ENCODE data around the gene SSH3.

SSH3 gene

DNA sequence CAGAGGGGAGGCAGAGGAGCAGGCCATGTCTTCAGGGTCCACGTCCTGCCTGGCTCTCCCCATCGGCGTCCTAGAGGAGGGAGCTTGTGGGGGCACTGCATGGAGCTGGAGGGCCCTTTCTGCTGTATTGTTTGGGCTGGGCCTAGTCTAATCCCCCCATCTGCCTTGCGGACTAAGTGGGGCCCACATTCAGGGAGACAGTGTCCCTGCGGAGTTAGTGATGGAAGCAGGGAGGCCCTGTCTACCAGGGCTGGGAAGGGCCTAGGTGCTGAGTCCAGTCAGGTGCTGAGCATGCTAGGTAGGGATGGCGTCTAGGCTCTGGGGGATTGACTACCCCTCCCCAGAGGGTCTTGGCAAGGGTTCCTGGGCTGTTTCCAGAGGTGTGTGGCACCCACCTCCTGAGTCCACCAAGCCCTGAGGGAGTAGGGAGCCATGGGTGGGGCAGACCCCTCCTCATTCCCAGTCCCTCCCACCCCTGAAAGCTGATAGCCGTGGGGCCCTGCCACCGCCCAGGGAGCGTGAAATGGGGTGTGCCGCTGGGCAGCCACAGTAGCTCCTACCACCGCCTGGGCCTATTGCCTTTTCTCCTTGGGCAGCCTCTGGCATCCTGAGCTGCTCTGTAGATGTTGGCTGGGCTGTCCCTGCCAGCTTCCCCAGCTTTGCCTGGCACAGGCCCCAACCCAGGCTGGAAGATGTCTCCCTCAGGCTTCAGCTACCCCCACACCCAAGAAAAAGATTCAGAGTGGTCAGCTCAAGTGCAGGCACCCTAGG lies 51.9 kb downstream of the SSH3 start:
- DNase-seq (ENCODE audit: extremely low read depth, low read depth) = no peak
- H3K4me3 ChIP-seq (replicated peaks; ENCODE audit: low read depth, low read length) = peak overlapping the region; percentile 15; the same call in 1 of the 2 replicates
- TF ChIP-seq, protein P1, sequence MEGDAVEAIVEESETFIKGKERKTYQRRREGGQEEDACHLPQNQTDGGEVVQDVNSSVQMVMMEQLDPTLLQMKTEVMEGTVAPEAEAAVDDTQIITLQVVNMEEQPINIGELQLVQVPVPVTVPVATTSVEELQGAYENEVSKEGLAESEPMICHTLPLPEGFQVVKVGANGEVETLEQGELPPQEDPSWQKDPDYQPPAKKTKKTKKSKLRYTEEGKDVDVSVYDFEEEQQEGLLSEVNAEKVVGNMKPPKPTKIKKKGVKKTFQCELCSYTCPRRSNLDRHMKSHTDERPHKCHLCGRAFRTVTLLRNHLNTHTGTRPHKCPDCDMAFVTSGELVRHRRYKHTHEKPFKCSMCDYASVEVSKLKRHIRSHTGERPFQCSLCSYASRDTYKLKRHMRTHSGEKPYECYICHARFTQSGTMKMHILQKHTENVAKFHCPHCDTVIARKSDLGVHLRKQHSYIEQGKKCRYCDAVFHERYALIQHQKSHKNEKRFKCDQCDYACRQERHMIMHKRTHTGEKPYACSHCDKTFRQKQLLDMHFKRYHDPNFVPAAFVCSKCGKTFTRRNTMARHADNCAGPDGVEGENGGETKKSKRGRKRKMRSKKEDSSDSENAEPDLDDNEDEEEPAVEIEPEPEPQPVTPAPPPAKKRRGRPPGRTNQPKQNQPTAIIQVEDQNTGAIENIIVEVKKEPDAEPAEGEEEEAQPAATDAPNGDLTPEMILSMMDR (IDR thresholded peaks at IDR 0.05; ENCODE audit: low read depth, low read length, missing control alignments) = no peak

DNA sequence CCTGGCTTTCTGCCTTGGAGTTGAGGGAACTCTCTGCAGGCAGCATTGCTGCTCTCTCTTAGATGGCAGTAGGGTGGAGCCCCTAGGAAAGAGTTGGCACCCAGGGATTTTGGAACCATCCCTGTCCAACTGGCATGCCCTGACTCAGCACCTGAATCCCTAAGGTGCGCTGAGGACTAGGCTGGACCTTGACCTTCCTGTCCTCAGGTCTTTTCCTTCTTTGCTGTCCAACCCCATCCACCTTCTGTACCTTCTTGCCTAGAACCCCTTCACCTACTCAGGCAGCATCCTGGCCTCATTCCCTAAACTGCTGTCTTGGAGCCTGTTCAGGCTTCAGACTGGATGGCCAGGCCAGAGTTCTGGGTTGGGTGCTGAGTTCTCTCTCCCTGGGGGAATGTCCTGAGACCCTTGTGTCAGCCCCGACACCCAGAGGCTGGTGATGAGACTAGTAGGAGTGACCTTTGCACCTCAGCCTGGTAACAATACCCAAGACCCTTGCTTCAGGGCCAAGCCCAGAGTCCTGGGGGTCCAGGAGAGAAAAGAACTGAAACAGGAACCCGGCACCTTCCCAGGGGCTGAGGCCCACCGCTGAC lies 52.6 kb downstream of the SSH3 start:
- H3K4me3 ChIP-seq (replicated peaks; ENCODE audit: low read depth, low read length) = no peak overlapping the region
- TF ChIP-seq, protein P1 (IDR thresholded peaks at IDR 0.05; ENCODE audit: low read depth, low read length, missing control alignments) = no peak
- DNase-seq (ENCODE audit: extremely low read depth, low read depth) = no peak

DNA sequence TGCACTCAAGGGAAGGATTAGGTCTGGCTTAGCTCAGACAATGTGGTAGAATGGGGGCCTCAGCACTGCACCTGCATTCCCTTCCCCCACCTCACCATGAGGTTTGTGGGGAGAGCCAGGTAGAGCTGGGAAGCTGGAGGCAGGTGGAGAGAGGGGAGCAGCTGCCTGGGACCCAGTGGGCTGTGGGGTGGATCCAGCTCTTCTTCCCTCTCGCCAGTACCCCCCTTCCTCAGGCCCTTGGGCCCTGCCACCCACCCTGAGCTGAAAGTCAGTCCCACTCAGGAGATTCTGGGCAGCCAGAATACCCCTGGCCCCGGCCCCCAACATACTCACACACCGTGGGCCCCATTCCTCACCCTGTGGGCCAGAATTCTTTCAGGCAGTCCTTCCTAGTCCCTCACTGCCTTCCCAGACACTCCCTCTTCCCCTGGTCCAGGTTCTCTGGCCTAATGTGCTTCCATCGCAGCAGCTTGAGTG lies 53.1 kb downstream of the SSH3 start:
- TF ChIP-seq, protein P1 (IDR thresholded peaks at IDR 0.05; ENCODE audit: low read depth, low read length, missing control alignments) = no peak
- H3K4me3 ChIP-seq (replicated peaks; ENCODE audit: low read depth, low read length) = no peak overlapping the region
- no peak for DNase-seq (ENCODE audit: extremely low read depth, low read depth)

DNA sequence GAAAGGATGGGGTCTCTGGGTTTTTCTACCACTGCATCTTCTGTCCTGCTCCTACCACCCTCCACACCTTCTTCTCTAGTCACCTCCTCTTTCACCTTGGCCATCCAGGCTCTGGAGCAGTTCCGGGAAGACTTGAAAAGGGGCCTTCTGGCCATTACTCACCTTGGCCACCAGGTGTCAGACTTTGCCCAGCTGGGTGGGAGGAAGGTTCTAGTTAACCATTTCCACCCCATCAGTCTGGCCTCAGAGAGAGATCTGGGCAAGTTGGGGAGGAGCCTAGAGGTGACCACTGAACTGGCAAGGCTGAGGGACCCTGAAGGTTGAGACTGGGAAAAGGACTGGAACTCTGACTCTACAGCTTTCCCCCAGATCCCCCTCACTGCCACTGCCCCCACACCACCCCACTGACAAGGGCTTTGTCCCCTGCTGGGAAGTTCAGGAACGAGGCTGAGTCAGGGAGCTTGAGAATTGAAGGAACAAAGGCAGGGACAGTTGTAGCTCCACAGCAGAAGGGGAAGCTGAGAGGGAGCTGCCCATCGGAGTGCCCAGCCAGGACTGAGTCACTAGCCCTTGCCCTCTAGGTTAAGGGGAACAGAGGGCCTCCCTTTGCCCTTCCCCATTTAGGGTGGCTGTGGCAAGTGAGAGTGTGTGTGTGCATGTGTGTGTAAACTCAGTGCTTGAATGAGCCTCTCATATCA lies 53.7 kb downstream of the SSH3 start:
- no peak overlapping the region for H3K4me3 ChIP-seq (replicated peaks; ENCODE audit: low read depth, low read length)

DNA sequence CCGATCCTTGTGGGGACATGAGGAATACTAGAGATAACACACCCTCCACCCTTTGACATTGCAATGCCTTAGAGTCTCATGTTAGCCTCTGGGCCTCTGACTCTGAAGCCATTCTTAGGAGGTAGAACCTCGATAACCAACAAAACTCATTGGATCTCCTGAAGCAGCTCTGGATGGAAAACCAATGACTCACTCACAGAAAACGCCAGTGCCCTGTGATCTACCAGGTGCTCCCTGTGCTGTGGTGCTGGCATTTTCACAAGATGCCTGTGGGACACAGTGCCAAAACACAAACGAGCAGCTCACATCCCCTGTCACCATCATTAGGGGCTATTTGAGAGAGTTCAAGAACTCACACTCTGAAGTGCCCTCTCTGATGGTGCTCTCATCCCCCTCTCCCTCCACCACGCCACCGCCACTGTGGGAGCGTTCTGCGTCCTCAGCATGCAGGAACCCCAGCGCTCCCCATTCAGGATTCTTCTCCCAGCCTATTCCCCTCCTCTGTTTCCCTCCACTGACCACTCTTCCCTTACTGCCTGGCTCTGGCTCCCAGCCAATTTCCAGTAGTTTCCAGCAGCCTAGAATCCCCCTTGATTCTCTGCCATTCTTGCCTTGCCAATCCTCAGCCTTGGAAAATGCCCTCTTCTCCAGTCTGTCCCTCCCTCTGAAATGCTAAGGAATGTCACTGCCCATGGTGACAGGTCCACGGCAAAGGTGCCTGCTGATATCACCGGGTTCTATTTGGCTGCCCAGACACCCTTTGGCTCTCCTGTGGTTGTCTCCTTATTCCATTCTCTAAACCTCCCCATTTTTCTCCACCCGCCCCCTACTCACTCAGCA lies 54.7 kb downstream of the SSH3 start:
- TF ChIP-seq, protein P1 (IDR thresholded peaks at IDR 0.05; ENCODE audit: low read depth, low read length, missing control alignments) = no peak
- H3K4me3 ChIP-seq (replicated peaks; ENCODE audit: low read depth, low read length) = no peak overlapping the region
- no peak for DNase-seq (ENCODE audit: extremely low read depth, low read depth)

More for the DNA sequence above, 53.7 kb downstream of the SSH3 start:
- no peak for DNase-seq (ENCODE audit: extremely low read depth, low read depth)
- TF ChIP-seq, protein P1 (IDR thresholded peaks at IDR 0.05; ENCODE audit: low read depth, low read length, missing control alignments) = peak; percentile 97
